Hepatocyte (in vitro differentiated cells): Measurements from ENCODE around the gene GNG10. TPM values are rescaled to one million over a fixed set of nuclear protein-coding genes. Genes with fewer than 3 reads are reported as not detected.

ENCODE experiments used
- polyA plus RNA-seq: library from polyadenylated mRNA; unstranded; fragments of >200 nt; fragmentation: Nextera tagmentation; extraction: Ambion mirVana; gene quantifications from 2 replicates; pipeline ENCODE4 v1.2.1, GENCODE V29; 2016
- total RNA-seq: library from RNA; depleted of rRNA; stranded (reverse); fragments of >200 nt; gene quantifications from 2 replicates; pipeline ENCODE4 v1.2.3, GENCODE V29; 2014

The GNG10 gene
- total and polyA plus RNA-seq, 2 experiments from 2014 or later = 51.6 to 101 TPM

Other genes with a start within 250 kb of the GNG10 start
- 57.3 and 65.6 TPM in 2 replicates for gene ECPAS, start 177.2 kb upstream of the GNG10 start, total RNA-seq
- gene ECPAS, start 177.2 kb upstream of the GNG10 start, polyA plus RNA-seq = 29.1 and 32.1 TPM in 2 replicates
- gene ZNF483, start 136.4 kb upstream of the GNG10 start, total RNA-seq = 4.4 and 4.6 TPM in 2 replicates
- gene ZNF483, start 136.4 kb upstream of the GNG10 start, polyA plus RNA-seq = 0.29 and 0.87 TPM in 2 replicates
- gene PTGR1, start 62.0 kb upstream of the GNG10 start, total RNA-seq = 290 and 318 TPM in 2 replicates
- 163 and 266 TPM in 2 replicates for gene PTGR1, start 62.0 kb upstream of the GNG10 start, polyA plus RNA-seq
- gene DNAJC25, start 30.3 kb upstream of the GNG10 start, total RNA-seq = 16.0 and 16.1 TPM in 2 replicates
- gene DNAJC25, start 30.3 kb upstream of the GNG10 start, polyA plus RNA-seq = 14.6 and 19.8 TPM in 2 replicates
- gene SHOC1, start 133.3 kb downstream of the GNG10 start, total RNA-seq = 0.04 and 0.37 TPM in 2 replicates
- gene SHOC1, start 133.3 kb downstream of the GNG10 start, polyA plus RNA-seq = 0.12 and 0.19 TPM in 2 replicates
- 107 and 109 TPM in 2 replicates for gene UGCG, start 235.2 kb downstream of the GNG10 start, total RNA-seq
- gene UGCG, start 235.2 kb downstream of the GNG10 start, polyA plus RNA-seq = 50.9 and 54.6 TPM in 2 replicates